ENCODE results near the gene TAF12. TPM values are rescaled to one million over a fixed set of nuclear protein-coding genes. Genes with fewer than 3 reads are reported as not detected.
"Not testable (repeated sequence)": the region's sequence is repeated elsewhere in the genome, so short reads cannot be mapped to it uniquely, and the experiment has no call there.

Gene TAF12
- total RNA-seq, 1 donor from 2014 or later, result 45.2 TPM

DNA sequence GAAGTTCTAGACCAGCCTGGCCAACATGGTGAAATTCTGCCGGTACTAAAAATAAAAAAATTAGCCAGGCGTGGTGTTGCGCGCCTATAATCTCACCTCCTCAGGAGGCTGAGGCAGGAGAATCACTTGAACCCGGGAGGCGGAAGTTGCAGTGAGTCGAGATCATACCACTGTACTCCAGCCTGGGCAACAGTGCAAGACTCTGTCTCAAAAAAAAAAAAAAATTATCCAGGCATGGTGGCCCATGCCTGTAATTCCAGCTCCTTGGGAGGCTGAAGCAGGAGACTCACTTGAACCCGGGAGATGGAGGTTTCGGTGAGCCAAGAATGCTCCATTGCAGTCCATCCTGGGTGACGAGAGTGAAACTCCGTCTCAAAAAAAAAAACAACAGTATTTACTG lies 69.3 kb downstream of the TAF12 start:
- Mint-ChIP-seq H3K9me3 (no peaks in the 10 kb centered on the region), H3K27ac (no peak overlapping the region), H3K36me3 (peaks cover 15% of the 10 kb centered on the region), H3K4me3 (no peak overlapping the region), H3K4me1 (no peaks in the 10 kb centered on the region), H3K27me3 (ENCODE audit: insufficient read depth, low read depth) (no peaks in the 10 kb centered on the region)
- Histone ChIP-seq H3K27me3 (no peaks in the 10 kb centered on the region), H3K4me1 (no peaks in the 10 kb centered on the region), H3F3A (ENCODE audit: low read depth) (peaks cover 26% of the 10 kb centered on the region), H3K9me3 (ENCODE audit: low read depth) (no peaks in the 10 kb centered on the region), H3K4me2 (no peak overlapping the region), H3K27ac (no peak overlapping the region), H2AFZ (replicated peaks) (no peak overlapping the region), H3K36me3 (no peaks in the 10 kb centered on the region), H4K20me1 (ENCODE audit: low read depth) (peaks cover 3% of the 10 kb centered on the region), H3K4me3 (no peak overlapping the region), H3K9ac (no peak overlapping the region), H3K79me2 (ENCODE audit: low read depth) (no peaks in the 10 kb centered on the region)
- DNase-seq (ENCODE audit: low spot score), result no peak
- TF ChIP-seq EZH2phosphoT487 (IDR thresholded peaks at IDR 0.05) (no peak), EZH2 (IDR thresholded peaks at IDR 0.05) (no peak)
- TF ChIP-seq, protein P1, sequence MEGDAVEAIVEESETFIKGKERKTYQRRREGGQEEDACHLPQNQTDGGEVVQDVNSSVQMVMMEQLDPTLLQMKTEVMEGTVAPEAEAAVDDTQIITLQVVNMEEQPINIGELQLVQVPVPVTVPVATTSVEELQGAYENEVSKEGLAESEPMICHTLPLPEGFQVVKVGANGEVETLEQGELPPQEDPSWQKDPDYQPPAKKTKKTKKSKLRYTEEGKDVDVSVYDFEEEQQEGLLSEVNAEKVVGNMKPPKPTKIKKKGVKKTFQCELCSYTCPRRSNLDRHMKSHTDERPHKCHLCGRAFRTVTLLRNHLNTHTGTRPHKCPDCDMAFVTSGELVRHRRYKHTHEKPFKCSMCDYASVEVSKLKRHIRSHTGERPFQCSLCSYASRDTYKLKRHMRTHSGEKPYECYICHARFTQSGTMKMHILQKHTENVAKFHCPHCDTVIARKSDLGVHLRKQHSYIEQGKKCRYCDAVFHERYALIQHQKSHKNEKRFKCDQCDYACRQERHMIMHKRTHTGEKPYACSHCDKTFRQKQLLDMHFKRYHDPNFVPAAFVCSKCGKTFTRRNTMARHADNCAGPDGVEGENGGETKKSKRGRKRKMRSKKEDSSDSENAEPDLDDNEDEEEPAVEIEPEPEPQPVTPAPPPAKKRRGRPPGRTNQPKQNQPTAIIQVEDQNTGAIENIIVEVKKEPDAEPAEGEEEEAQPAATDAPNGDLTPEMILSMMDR (IDR thresholded peaks at IDR 0.05), result no peak

DNA sequence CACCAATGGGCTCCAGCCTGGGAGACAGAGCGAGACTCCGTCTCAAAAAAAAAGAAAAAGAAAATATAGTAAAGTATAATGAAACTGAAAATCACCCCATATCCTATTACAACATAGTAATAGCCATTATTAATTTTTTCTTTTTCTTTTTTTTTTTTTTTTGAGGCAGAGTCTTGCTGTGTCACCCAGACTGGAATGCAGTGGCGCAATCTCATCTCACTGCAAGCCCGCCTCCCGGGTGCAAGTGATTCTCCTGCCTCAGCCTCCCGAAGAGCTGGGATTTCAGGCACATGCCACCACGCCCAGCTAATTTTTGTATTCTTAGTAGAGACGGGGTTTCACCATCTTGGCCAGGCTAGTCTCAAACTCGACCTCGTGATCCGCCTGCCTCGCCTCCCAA lies 70.0 kb downstream of the TAF12 start:
- H3K4me3 Mint-ChIP-seq; H3K4me2 ChIP-seq; H2AFZ ChIP-seq (replicated peaks); H3K9me3 ChIP-seq (ENCODE audit: low read depth); H3K9ac ChIP-seq; H3K4me3 ChIP-seq; H3K27ac ChIP-seq; DNase-seq (ENCODE audit: low spot score); H3K79me2 ChIP-seq (ENCODE audit: low read depth); H3K4me1 Mint-ChIP-seq; H3K27me3 Mint-ChIP-seq (ENCODE audit: insufficient read depth, low read depth); H3K27ac Mint-ChIP-seq; H3K27me3 ChIP-seq; H3K36me3 ChIP-seq; H3K4me1 ChIP-seq; H3K9me3 Mint-ChIP-seq; H4K20me1 ChIP-seq (ENCODE audit: low read depth): not testable (repeated sequence)
- H3K36me3 Mint-ChIP-seq, result peaks cover 14% of the 10 kb centered on the region
- H3F3A ChIP-seq (ENCODE audit: low read depth), result peaks cover 19% of the 10 kb centered on the region

DNA sequence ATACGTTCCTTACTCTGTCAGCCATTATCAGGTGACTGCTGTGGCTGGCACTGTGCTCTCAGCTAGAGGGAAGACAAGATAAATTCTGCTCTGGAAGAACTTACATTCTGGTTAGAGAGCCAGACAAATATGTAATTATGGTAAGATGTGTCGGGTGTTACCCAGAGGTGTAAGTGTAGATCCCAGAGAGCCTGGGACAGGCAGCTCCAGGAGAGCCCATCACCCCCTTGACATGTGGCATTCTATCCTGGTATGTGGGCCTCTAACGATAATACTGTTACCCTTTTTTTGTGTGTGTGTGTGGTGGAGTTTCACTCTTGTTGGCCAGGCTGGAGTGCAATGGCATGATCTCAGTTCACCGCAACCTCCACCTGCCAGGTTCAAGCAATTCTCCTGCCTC lies 71.0 kb downstream of the TAF12 start:
- Histone ChIP-seq H3K79me2 (ENCODE audit: low read depth) (no peaks in the 10 kb centered on the region), H3F3A (ENCODE audit: low read depth) (peaks cover 9% of the 10 kb centered on the region), H3K9ac (no peak overlapping the region), H3K36me3 (no peaks in the 10 kb centered on the region), H4K20me1 (ENCODE audit: low read depth) (no peaks in the 10 kb centered on the region), H2AFZ (replicated peaks) (no peak overlapping the region), H3K4me1 (no peaks in the 10 kb centered on the region), H3K9me3 (ENCODE audit: low read depth) (no peaks in the 10 kb centered on the region), H3K4me2 (no peak overlapping the region), H3K27ac (no peak overlapping the region), H3K27me3 (no peaks in the 10 kb centered on the region), H3K4me3 (no peak overlapping the region)
- H3K36me3 Mint-ChIP-seq, result peaks cover 16% of the 10 kb centered on the region
- no peaks in the 10 kb centered on the region for H3K9me3 Mint-ChIP-seq
- no peaks in the 10 kb centered on the region for H3K4me1 Mint-ChIP-seq
- H3K27me3 Mint-ChIP-seq (ENCODE audit: insufficient read depth, low read depth), result no peaks in the 10 kb centered on the region
- no peak overlapping the region for H3K4me3 Mint-ChIP-seq
- no peak for DNase-seq (ENCODE audit: low spot score)
- TF ChIP-seq EZH2 (IDR thresholded peaks at IDR 0.05), result no peak
- TF ChIP-seq, protein P1 (IDR thresholded peaks at IDR 0.05), result no peak
- no peak overlapping the region for H3K27ac Mint-ChIP-seq

DNA sequence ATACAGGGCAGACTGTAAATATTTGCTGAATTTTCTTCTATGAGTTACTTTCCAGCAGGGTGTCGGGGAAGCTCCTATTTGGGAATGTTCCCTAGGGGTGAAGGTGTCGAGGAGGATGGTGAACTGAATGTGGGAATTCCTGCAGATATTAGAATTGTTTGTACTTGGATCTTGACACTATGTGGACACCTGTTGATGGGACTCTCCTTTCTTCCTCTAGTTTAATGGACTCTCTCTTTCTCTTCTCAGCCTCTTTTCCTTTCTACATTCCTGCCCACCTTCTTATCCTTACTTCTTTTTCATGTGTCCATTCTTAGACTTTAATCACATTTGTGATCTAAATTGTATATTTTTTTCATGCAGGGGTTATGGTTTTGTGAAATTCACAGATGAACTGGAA lies 75.9 kb downstream of the TAF12 start:
- Histone ChIP-seq H3K9me3 (ENCODE audit: low read depth) (no peaks in the 10 kb centered on the region), H3K4me1 (no peaks in the 10 kb centered on the region), H3K36me3 (no peaks in the 10 kb centered on the region), H3K27ac (no peak overlapping the region), H4K20me1 (ENCODE audit: low read depth) (no peaks in the 10 kb centered on the region), H3K27me3 (no peaks in the 10 kb centered on the region), H3K4me3 (no peak overlapping the region), H3K9ac (no peak overlapping the region), H3K4me2 (no peak overlapping the region), H3F3A (ENCODE audit: low read depth) (no peaks in the 10 kb centered on the region), H3K79me2 (ENCODE audit: low read depth) (no peaks in the 10 kb centered on the region), H2AFZ (replicated peaks) (no peak overlapping the region)
- Mint-ChIP-seq H3K27ac (peak overlapping the region; percentile 25), H3K4me3 (no peak overlapping the region), H3K4me1 (no peaks in the 10 kb centered on the region), H3K36me3 (peaks cover 15% of the 10 kb centered on the region), H3K27me3 (ENCODE audit: insufficient read depth, low read depth) (peaks cover 2% of the 10 kb centered on the region), H3K9me3 (no peaks in the 10 kb centered on the region)
- DNase-seq (ENCODE audit: low spot score), result no peak
- TF ChIP-seq, protein P1 (IDR thresholded peaks at IDR 0.05), result no peak
- TF ChIP-seq EZH2 (IDR thresholded peaks at IDR 0.05) (no peak), EZH2phosphoT487 (IDR thresholded peaks at IDR 0.05) (no peak)
